ENCODE data around the gene IQCE.

DNA sequence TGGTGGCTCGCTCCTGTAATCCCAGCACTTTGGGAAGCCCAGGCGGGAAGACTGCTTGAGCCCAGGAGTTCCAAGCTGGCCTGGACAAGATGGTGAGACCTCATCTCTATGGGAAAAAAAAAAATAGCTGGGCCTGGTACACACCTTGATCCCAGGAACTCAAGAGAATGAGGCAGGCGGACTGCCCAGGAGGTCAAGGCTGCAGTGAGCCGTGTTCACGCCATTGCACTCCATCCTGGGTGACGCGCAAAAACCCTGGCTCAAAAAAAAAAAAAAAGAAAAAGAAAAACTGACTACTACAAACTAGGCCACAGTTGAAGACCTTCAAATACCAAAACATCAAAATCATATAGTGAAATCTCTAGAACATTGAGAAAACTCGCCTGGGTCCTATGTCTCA is 7.4 kb upstream of the IQCE start:
- TF ChIP-seq POLR2A (IDR thresholded peaks at IDR 0.05), result no peak
- no peak for TF ChIP-seq CTCF (IDR thresholded peaks at IDR 0.05)
